DND-41 (cell line): ENCODE results near the gene HOXA9.

Source experiments
- ATAC-seq: fragments of 200-7000 bp; cut with Tn5 transposase; 3 replicates; pipeline ENCODE4 v1.9.1; 2021; ENCODE audit warnings: low read depth; ENCODE audit not compliant: insufficient read depth
- DNase-seq: peaks from one replicate; pipeline ENCODE4 v3.0.0-alpha.2; 2020
- H2AFZ ChIP-seq: 2 replicates; pipeline ENCODE4 v1.6.0; 2012; ENCODE audit warnings: low read depth, low read length
- H3K27ac ChIP-seq: 2 replicates; pipeline ENCODE4 v1.5.1; 2012; ENCODE audit warnings: low read length, inconsistent platforms
- H3K27me3 ChIP-seq: fragments of 200-600 bp; sonication (generic); 2 replicates; pipeline ENCODE4 v1.6.0; 2012; ENCODE audit warnings: low read length, mild to moderate bottlenecking, inconsistent platforms; ENCODE audit not compliant: insufficient read depth, poor library complexity
- H3K36me3 ChIP-seq: 2 replicates; pipeline ENCODE4 v1.5.1; 2012; ENCODE audit warnings: low read length, inconsistent platforms; ENCODE audit not compliant: insufficient read depth
- H3K4me1 ChIP-seq: 2 replicates; pipeline ENCODE4 v1.5.1; 2012; ENCODE audit warnings: mild to moderate bottlenecking, low read length; ENCODE audit not compliant: insufficient read depth
- H3K4me2 ChIP-seq: 2 replicates; pipeline ENCODE4 v1.6.0; 2012; ENCODE audit warnings: mild to moderate bottlenecking, moderate library complexity, low read length, inconsistent platforms; ENCODE audit not compliant: insufficient read depth
- H3K4me3 ChIP-seq, 2 experiments: fragments of 200-600 bp in 1 of 2; shearing (Covaris generic) in 1 of 2; 2 replicates each; pipeline ENCODE4 v1.5.1; 2012 to 2016; ENCODE audit warnings: inconsistent platforms in 2 of 2, low read length in 2 of 2, mild to moderate bottlenecking in 2 of 2, low read depth in 1 of 2, moderate library complexity in 1 of 2
- H3K79me2 ChIP-seq: 2 replicates; pipeline ENCODE4 v1.6.0; 2012; ENCODE audit warnings: low read length, inconsistent platforms; ENCODE audit not compliant: insufficient read depth
- H3K9ac ChIP-seq: 2 replicates; pipeline ENCODE4 v1.6.0; 2012; ENCODE audit warnings: low read depth, mild to moderate bottlenecking, inconsistent platforms, low read length, moderate library complexity
- H3K9me3 ChIP-seq: 2 replicates; pipeline ENCODE4 v1.5.1; 2012; ENCODE audit warnings: low read length, moderate library complexity, mild to moderate bottlenecking, inconsistent platforms; ENCODE audit not compliant: insufficient read depth, severe bottlenecking
- H4K20me1 ChIP-seq: 2 replicates; pipeline ENCODE4 v1.6.0; 2012; ENCODE audit warnings: low read length; ENCODE audit not compliant: insufficient read depth
- EZH2 ChIP-seq: IDR thresholded peaks from 3 replicates; pipeline ENCODE4 v1.6.1; 2012; ENCODE audit warnings: borderline replicate concordance, low read depth, mild to moderate bottlenecking, moderate library complexity, low read length, inconsistent platforms; ENCODE audit not compliant: severe bottlenecking
- TF ChIP-seq, protein P1 (sequence below): IDR thresholded peaks from 2 replicates; pipeline ENCODE4 v1.5.1; 2012; ENCODE audit warnings: borderline replicate concordance, low read length, moderate library complexity, mild to moderate bottlenecking; ENCODE audit not compliant: poor library complexity, severe bottlenecking; ENCODE audit errors: extremely low read depth

Gene HOXA9

GRCh38 chr7:27125986-27126394 is 39.3 kb downstream of the HOXA9 start:
- Histone ChIP-seq H3K4me1 (no peaks in the 10 kb centered on the region), H3K27ac (no peak overlapping the region), H2AFZ (no peak overlapping the region), H3K9ac (no peak overlapping the region), H3K9me3 (no peaks in the 10 kb centered on the region), H3K4me3 (no peak overlapping the region), H3K4me2 (no peak overlapping the region), H3K79me2 (no peaks in the 10 kb centered on the region), H3K27me3 (no peaks in the 10 kb centered on the region), H4K20me1 (no peaks in the 10 kb centered on the region), H3K36me3 (no peaks in the 10 kb centered on the region)
- ATAC-seq = no peak
- no peak for DNase-seq
- TF ChIP-seq, protein P1, sequence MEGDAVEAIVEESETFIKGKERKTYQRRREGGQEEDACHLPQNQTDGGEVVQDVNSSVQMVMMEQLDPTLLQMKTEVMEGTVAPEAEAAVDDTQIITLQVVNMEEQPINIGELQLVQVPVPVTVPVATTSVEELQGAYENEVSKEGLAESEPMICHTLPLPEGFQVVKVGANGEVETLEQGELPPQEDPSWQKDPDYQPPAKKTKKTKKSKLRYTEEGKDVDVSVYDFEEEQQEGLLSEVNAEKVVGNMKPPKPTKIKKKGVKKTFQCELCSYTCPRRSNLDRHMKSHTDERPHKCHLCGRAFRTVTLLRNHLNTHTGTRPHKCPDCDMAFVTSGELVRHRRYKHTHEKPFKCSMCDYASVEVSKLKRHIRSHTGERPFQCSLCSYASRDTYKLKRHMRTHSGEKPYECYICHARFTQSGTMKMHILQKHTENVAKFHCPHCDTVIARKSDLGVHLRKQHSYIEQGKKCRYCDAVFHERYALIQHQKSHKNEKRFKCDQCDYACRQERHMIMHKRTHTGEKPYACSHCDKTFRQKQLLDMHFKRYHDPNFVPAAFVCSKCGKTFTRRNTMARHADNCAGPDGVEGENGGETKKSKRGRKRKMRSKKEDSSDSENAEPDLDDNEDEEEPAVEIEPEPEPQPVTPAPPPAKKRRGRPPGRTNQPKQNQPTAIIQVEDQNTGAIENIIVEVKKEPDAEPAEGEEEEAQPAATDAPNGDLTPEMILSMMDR = no peak
- TF ChIP-seq EZH2 = no peak

DNA sequence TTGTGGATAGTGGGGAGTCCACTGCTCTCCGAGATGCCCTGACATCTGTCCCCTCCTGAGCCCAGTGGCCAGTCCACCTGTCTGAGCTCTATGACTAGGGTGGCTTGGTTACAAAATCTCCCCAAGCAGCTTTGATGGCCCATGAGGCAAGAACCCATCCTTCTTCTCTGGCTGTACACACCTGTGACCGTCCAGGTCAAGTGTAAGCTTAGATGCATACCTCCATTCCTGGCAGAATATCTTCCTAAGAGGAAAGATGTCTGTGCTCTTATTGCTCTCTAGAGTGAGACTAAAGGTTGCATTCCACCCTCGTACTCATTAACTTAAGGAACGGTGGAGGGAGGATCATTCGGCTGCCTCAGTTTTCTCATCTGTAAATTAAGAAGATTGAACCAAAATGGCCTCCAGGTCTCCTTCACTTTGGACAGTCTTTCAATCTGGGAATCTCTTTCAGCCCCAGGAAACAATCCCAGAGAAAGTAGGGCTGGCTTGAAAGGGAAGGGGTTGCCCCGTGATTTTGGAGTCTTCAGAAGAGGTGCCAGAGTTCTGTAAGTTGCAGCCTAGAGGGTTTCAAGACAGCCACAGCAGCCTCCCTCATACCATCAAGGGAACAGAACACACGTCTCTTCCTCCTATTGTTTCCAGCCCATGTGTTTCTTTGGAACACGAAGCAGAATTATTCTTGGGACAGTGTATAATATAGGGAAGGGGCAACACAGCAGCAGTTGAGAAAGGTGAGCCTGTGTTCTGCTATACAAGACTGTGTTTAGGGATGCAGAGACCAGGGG is 40.2 kb downstream of the HOXA9 start:
- Histone ChIP-seq H3K9me3 (no peaks in the 10 kb centered on the region), H3K79me2 (no peaks in the 10 kb centered on the region), H3K27ac (no peak overlapping the region), H3K4me1 (no peaks in the 10 kb centered on the region), H3K4me2 (no peak overlapping the region), H3K4me3 (no peak overlapping the region), H3K9ac (no peak overlapping the region), H3K27me3 (no peaks in the 10 kb centered on the region), H4K20me1 (no peaks in the 10 kb centered on the region), H2AFZ (no peak overlapping the region), H3K36me3 (no peaks in the 10 kb centered on the region)
- ATAC-seq (no peak), DNase-seq (no peak)
- TF ChIP-seq EZH2 = no peak
- TF ChIP-seq, protein P1 = no peak

DNA sequence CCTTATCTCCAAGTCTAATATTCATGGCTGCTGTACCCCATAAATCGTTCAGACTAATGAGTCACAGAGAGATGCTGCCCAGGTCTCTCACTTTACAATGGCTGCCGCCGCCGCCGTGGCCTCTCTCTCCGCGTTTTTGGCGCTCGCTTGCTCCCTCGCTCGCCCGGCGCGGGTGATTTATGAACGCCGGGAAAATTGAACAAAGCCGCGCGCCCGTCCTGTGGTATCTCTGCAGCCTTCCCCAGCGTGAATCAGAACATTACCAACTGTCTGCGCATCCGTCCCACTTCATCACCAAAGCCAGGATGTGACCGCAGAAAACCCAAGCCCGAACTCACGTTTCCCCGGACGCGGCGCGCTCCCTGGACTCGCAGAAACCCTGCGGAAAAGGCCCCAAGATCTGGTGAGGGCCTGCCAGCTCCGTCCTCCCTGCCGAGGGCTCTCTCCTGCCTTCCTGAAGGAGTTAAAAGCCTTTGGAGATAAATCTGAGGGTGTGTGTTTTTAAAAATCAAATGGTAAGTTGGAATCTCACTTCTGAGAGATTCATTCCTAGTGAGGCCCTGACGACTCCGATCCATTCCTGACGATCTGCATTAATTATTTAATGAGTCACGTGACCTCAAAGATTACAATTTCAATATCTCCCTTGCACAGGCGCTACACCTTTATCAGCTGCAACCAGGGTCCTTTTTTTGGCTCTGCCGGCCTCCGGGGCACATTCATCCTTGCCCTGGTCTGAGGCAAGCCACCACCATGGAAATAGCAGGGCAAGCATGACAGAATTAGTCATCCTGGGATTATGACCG is 41.0 kb downstream of the HOXA9 start:
- Histone ChIP-seq H3K9ac (no peak overlapping the region), H3K36me3 (no peaks in the 10 kb centered on the region), H3K27me3 (no peaks in the 10 kb centered on the region), H3K4me1 (no peaks in the 10 kb centered on the region), H3K4me3 (no peak overlapping the region), H3K79me2 (no peaks in the 10 kb centered on the region), H4K20me1 (no peaks in the 10 kb centered on the region), H3K4me2 (no peak overlapping the region), H3K9me3 (no peaks in the 10 kb centered on the region), H3K27ac (no peak overlapping the region), H2AFZ (no peak overlapping the region)
- no peak for DNase-seq
- no peak for ATAC-seq
- TF ChIP-seq, protein P1 = no peak
- no peak for TF ChIP-seq EZH2
